Colonic mucosa (tissue), 4 donors: ENCODE measurements around the gene AOPEP. TPM values are rescaled to one million over a fixed set of nuclear protein-coding genes. Genes with fewer than 3 reads are reported as not detected.
A peak's percentile ranks its signal among the peaks of the same experiment; 100 is the strongest.

Experiments
- DNase-seq: peaks from one replicate; pipeline ENCODE4 v3.0.0-alpha.2; 2020
- H3K27ac ChIP-seq: fragments of 200-600 bp; one replicate; pipeline ENCODE4 v1.8.0; 2021
- H3K27me3 ChIP-seq: fragments of 200-600 bp; one replicate; pipeline ENCODE4 v1.8.0; 2021
- H3K36me3 ChIP-seq: fragments of 200-600 bp; one replicate; pipeline ENCODE4 v1.8.0; 2021
- H3K4me1 ChIP-seq: fragments of 200-600 bp; one replicate; pipeline ENCODE4 v1.8.0; 2021; ENCODE audit warnings: mild to moderate bottlenecking
- H3K4me3 ChIP-seq: fragments of 200-600 bp; one replicate; pipeline ENCODE4 v1.8.0; 2021
- H3K9ac ChIP-seq, 2 donors: one replicate each; pipeline ENCODE4 v1.7.0; 2013; ENCODE audit warnings: control low read depth in 2 of 2, low read depth in 2 of 2, low read length in 2 of 2
- H3K9me3 ChIP-seq: fragments of 200-600 bp; one replicate; pipeline ENCODE4 v1.8.0; 2021
- CTCF ChIP-seq: fragments of 200-600 bp; IDR thresholded peaks from one replicate; pipeline ENCODE4 v1.8.0; 2022; ENCODE audit warnings: antibody characterized with exemption, mild to moderate bottlenecking
- intact Hi-C: fragments of 100-400 bp; cut with DNase I; formaldehyde crosslinking; loops from one replicate; pipeline ENCODE4 v1.14.1; 2022
- total RNA-seq, 2 donors: library from RNA; stranded (reverse); fragmentation: NEBNext Ultra II Directional in 1 of 2; extraction: Animal tissue kit (Norgen Biotek cat#: 25700) in 1 of 2; gene quantifications; one replicate each; pipeline ENCODE4 v1.2.1, GENCODE V29; 2021
- donor health status: healthy.
- donor health status: DM: no; HTN: no; CAD: no.
- donor health status: DM: no; HTN: no; CAD: no.

Gene AOPEP
- total RNA-seq, 2 donors from 2014 or later = 38.4 to 43.2 TPM

GRCh38 chr9:95030920-95031642 is 304.6 kb downstream of the AOPEP start:
- no peak overlapping the region for H3K4me3 ChIP-seq
- no peaks in the 10 kb centered on the region for H3K36me3 ChIP-seq
- no peaks in the 10 kb centered on the region for H3K9me3 ChIP-seq
- intact Hi-C loops = no loop called here
- no peak for DNase-seq
- H3K9ac ChIP-seq = peak overlapping the region in 1 of 2 donors; percentile 30
- no peak overlapping the region for H3K27ac ChIP-seq
- no peaks in the 10 kb centered on the region for H3K27me3 ChIP-seq
- no peak for TF ChIP-seq CTCF
- peaks cover 2% of the 10 kb centered on the region for H3K4me1 ChIP-seq

GRCh38 chr9:95031711-95032461 is 305.4 kb downstream of the AOPEP start:
- TF ChIP-seq CTCF = no peak
- no peaks in the 10 kb centered on the region for H3K9me3 ChIP-seq
- peak overlapping the region in 1 of 2 donors; percentile 30 for H3K9ac ChIP-seq
- H3K4me1 ChIP-seq = no peaks in the 10 kb centered on the region
- H3K27ac ChIP-seq = no peak overlapping the region
- no peaks in the 10 kb centered on the region for H3K27me3 ChIP-seq
- H3K36me3 ChIP-seq = no peaks in the 10 kb centered on the region
- intact Hi-C loops = no loop called here
- DNase-seq = no peak
- H3K4me3 ChIP-seq = no peak overlapping the region

GRCh38 chr9:95032580-95033341 is 306.3 kb downstream of the AOPEP start:
- no peak overlapping the region for H3K27ac ChIP-seq
- no peaks in the 10 kb centered on the region for H3K27me3 ChIP-seq
- no peak overlapping the region for H3K9ac ChIP-seq
- no peaks in the 10 kb centered on the region for H3K4me1 ChIP-seq
- no peak for TF ChIP-seq CTCF
- no peaks in the 10 kb centered on the region for H3K36me3 ChIP-seq
- H3K4me3 ChIP-seq = no peak overlapping the region
- DNase-seq = no peak
- intact Hi-C loops = no loop called here
- no peaks in the 10 kb centered on the region for H3K9me3 ChIP-seq

- no peak overlapping the region for H3K27ac ChIP-seq
- no peak overlapping the region for H3K4me3 ChIP-seq
- H3K4me1 ChIP-seq = peaks cover 14% of the 10 kb centered on the region
- no peaks in the 10 kb centered on the region for H3K27me3 ChIP-seq
- no peak for TF ChIP-seq CTCF
- H3K9ac ChIP-seq = no peak overlapping the region
- intact Hi-C loops = no loop called here
- no peaks in the 10 kb centered on the region for H3K36me3 ChIP-seq
- no peaks in the 10 kb centered on the region for H3K9me3 ChIP-seq
- DNase-seq = no peak
Measured at GRCh38 chr9:95035846-95036245, 309.3 kb downstream of the AOPEP start.

DNA sequence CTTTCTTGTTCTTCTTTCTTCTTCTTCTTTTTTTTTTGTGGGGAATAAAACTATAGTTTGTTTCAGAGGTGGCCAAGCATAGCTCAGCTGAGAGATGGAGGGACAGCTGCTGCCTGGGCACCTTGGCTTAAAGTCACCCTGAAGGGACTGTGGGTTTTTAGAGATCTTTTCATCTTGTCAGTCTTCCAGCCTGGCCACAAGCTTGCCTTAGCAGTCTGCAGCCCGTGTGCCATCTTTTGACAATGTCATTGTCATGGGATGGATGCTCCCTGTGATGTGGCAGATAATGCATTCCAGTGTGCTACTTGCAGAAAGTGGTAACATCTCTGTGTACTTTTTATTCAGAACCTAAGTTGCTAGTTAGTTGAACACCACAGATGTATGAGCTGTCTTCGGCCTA is 310.2 kb downstream of the AOPEP start:
- Histone ChIP-seq H3K36me3 (no peaks in the 10 kb centered on the region), H3K9me3 (no peaks in the 10 kb centered on the region), H3K4me3 (no peak overlapping the region), H3K9ac (no peak overlapping the region), H3K27me3 (no peaks in the 10 kb centered on the region), H3K4me1 (peaks cover 16% of the 10 kb centered on the region), H3K27ac (no peak overlapping the region)
- intact Hi-C loops = no loop called here
- TF ChIP-seq CTCF = no peak
- no peak for DNase-seq
